IPS-20b (cell line): Measurements from ENCODE around the gene FRA10AC1.

Experiments
- H3K27ac ChIP-seq: one replicate; pipeline ENCODE4 v1.5.1; 2013; ENCODE audit warnings: low read length
- H3K27me3 ChIP-seq: 2 replicates; pipeline ENCODE4 v1.6.1; 2013; ENCODE audit warnings: mild to moderate bottlenecking, low read length, inconsistent platforms; ENCODE audit not compliant: insufficient read depth
- H3K36me3 ChIP-seq: 2 replicates; pipeline ENCODE4 v1.6.1; 2013; ENCODE audit warnings: low read depth, mild to moderate bottlenecking, inconsistent platforms, low read length, moderate library complexity; ENCODE audit not compliant: insufficient read depth
- H3K4me1 ChIP-seq: 2 replicates; pipeline ENCODE4 v1.6.1; 2013; ENCODE audit warnings: mild to moderate bottlenecking, control low read depth, inconsistent platforms, low read length, moderate library complexity; ENCODE audit not compliant: insufficient read depth
- H3K4me3 ChIP-seq: 2 replicates; pipeline ENCODE4 v1.5.1; 2013; ENCODE audit warnings: mild to moderate bottlenecking, low read length, inconsistent platforms
- H3K9ac ChIP-seq: 2 replicates; pipeline ENCODE4 v1.6.1; 2013; ENCODE audit warnings: low read depth, mild to moderate bottlenecking, inconsistent platforms, low read length, moderate library complexity
- H3K9me3 ChIP-seq: 2 replicates; pipeline ENCODE4 v1.6.1; 2013; ENCODE audit warnings: mild to moderate bottlenecking, low read depth, low read length, inconsistent platforms; ENCODE audit not compliant: insufficient read depth

The FRA10AC1 gene, protein sequence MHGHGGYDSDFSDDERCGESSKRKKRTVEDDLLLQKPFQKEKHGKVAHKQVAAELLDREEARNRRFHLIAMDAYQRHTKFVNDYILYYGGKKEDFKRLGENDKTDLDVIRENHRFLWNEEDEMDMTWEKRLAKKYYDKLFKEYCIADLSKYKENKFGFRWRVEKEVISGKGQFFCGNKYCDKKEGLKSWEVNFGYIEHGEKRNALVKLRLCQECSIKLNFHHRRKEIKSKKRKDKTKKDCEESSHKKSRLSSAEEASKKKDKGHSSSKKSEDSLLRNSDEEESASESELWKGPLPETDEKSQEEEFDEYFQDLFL

DNA sequence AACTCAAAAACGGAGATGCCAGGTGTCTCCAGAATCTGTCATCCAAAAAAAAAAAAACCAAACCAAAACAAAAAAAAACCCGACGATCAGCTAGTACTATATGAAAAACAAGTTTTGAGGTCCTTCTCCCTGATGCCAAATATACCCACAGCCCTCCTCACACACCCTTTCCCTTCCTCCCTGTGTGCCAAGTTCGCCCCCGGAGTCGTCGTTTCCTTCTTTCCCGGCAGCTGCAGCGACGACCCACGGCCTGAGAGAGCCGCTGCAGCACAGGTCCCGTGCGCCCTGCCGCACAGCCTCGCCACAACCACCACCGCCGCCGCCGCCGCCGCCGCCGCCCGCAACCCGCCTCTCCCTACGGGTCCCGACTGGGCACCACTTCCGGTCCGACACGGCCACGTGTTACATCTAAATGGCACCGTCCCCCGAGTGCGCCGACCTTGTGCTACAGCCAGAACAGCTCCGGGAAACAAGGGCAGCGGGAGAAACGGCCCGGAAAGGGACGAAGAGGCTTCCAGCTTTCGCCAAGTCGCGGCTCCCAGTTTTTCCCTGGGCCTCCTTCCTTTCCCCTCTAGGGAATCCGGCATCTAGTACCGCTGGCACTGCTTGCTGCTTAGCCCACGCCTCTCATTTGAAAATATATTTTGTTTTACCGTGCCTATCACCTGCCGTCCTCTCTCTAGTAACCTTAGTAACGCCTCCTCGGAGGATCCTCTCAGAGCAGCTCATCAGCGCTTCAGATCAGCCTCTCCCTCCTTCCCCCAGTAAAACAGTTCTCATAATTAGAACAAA is at the start of gene FRA10AC1:
Gene FRA10AC1 (minus strand): TSS at position 383 of the 792 bp plus-strand sequence. CDS start 2,486 bp downstream, outside the sequence.
- Histone ChIP-seq H3K9ac (peak within 1 kb of the TSS; percentile 93), H3K27me3 (no peaks in the 10 kb centered on the region), H3K27ac (peak within 1 kb of the TSS; percentile 73), H3K4me1 (peaks cover 5% of the 10 kb centered on the region), H3K9me3 (no peaks in the 10 kb centered on the region), H3K4me3 (peak within 1 kb of the TSS; percentile 82), H3K36me3 (peaks cover 18% of the 10 kb centered on the region)

DNA sequence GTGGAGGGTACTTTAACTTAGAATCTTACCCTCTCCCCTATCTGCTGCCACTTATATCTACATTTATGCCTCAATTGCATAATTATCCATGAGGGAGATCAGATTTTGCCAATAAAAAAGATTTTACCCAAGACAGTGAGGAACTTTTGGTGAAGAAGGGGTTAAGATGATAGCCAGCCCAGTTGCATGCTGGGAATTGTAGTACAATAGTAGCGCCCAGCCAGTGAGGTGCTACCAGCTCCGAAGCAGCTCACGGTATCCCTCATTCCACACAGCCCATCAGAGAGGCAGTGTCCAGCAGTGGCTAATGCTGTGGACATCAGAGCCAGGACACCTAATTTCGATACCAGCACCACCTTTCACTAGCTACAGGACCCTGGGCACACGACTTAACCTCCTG is 49.4 kb upstream of the FRA10AC1 start:
- Histone ChIP-seq H3K4me3 (peak overlapping the region; percentile 52), H3K9me3 (no peaks in the 10 kb centered on the region), H3K36me3 (no peaks in the 10 kb centered on the region), H3K27ac (no peak overlapping the region), H3K27me3 (peaks cover 11% of the 10 kb centered on the region; the same call in 1 of the 2 replicates), H3K9ac (no peak overlapping the region; the same call in 1 of the 2 replicates), H3K4me1 (peaks cover 42% of the 10 kb centered on the region)

DNA sequence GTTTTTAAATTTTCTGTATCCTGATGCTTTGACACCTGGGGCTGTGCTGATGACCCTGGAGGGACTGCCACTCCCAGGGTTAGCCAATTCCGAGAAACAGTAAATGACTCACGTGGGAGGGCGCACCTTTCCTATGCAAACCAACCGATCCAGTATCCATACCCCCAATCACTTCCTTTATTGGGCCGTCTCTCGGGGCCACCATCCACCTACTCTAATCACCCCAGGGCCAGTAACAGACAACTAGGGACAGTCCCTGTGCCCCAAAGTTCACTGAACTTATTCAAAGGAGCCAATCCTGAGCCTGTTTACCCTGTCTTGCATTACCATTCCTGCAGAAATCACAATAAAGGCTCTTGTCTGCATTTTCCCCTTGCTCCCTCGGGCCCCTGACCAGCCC is 48.7 kb upstream of the FRA10AC1 start:
- Histone ChIP-seq H3K4me3 (no peak overlapping the region), H3K36me3 (no peaks in the 10 kb centered on the region), H3K9ac (no peak overlapping the region; the same call in 1 of the 2 replicates), H3K27me3 (peaks cover 4% of the 10 kb centered on the region; the same call in 1 of the 2 replicates), H3K27ac (no peak overlapping the region), H3K9me3 (no peaks in the 10 kb centered on the region), H3K4me1 (peaks cover 39% of the 10 kb centered on the region)

DNA sequence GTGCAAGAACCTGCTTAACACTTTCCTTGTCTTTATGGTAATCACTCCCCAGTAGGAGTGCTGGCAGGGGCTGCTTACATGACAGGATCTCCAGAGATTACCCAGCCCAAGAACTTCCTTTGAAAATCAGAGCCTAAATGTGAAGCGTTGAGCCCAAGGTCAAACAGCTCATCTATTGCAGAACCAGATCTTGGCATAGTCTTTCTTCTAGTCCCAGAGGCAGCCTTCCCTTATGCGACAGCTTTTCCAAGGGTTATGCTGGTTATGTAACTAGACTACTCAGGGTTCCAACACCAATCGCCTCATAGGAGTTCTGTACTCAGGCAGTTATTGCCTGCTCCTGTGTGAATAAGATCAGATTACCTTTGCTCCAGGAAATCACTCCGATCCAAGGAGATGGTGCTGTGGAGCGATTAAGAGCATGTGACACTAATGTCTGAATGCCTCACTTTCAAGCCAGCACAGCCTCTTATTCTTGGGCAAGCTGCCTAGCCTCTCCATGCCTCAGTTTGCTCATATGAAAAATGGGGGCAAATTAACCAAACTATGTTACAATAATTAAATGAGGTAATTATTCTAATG is 46.9 kb upstream of the FRA10AC1 start:
- H3K4me1 ChIP-seq = peaks cover 41% of the 10 kb centered on the region
- H3K27me3 ChIP-seq = no peaks in the 10 kb centered on the region
- H3K4me3 ChIP-seq = peak overlapping the region; percentile 53
- H3K36me3 ChIP-seq = no peaks in the 10 kb centered on the region
- H3K9me3 ChIP-seq = no peaks in the 10 kb centered on the region
- peak overlapping the region; percentile 48 for H3K27ac ChIP-seq
- H3K9ac ChIP-seq = 0 out of 2 replicates have a peak overlapping the region, but pooled peaks have one; percentile 43

DNA sequence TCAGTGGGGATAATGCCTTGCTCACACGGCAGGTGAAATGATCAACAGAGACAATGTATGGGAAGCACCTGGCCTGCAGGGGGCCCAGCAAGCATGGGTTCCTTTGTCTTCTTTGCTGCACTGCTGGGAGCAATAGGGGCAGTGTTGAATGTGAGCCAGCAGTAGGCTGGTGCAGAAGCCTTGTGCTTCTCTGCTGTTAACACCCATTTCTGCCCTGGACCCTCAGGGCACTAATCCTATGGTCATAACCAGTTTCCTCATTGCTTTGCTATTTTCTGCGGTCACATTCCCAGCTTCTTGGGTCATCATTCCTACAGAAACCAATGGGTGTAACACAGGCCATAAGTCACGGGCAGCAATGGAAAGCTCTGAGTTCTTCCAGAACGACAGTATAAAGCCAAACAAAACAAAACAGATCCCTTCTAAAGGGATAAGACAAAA is 44.5 kb upstream of the FRA10AC1 start:
- Histone ChIP-seq H3K9ac (peak overlapping the region; percentile 14; the same call in 1 of the 2 replicates), H3K27me3 (no peaks in the 10 kb centered on the region), H3K4me1 (peaks cover 41% of the 10 kb centered on the region), H3K27ac (no peak overlapping the region), H3K36me3 (no peaks in the 10 kb centered on the region), H3K4me3 (no peak overlapping the region), H3K9me3 (no peaks in the 10 kb centered on the region)

DNA sequence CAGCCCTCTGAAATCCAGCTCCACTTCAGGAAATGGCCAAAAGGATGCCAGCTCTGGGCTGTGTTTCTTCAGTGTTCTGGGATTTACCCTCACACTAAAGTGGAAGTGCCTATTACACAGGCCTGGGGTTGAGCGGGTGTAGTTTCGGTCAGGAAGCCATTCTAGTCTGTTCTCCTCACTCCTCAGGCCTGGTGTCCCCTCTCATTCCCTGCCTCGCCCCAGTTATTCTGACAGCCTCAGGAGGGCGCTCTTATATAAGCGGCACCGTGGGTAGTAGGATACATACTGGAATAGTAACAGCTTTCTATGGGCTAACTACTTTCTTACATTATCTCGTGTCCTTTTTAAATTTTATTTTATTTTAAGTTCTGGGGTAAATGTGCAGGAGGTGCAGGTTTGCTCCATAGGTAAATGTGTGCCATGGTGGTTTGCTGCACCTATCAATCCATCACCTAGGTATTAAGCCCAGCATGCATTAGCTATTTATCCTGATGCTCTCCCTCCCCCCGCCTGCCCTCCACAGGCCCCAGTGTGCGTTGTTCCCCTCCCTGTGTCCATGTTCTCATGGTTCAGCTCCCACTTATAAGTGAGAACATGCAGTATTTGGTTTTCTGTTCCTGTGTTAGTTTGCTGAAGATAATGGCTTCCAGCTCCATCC is 43.1 kb upstream of the FRA10AC1 start:
- Histone ChIP-seq H3K27me3 (no peaks in the 10 kb centered on the region), H3K27ac (no peak overlapping the region), H3K9ac (no peak overlapping the region), H3K36me3 (no peaks in the 10 kb centered on the region), H3K9me3 (no peaks in the 10 kb centered on the region), H3K4me1 (peaks cover 29% of the 10 kb centered on the region), H3K4me3 (no peak overlapping the region)

DNA sequence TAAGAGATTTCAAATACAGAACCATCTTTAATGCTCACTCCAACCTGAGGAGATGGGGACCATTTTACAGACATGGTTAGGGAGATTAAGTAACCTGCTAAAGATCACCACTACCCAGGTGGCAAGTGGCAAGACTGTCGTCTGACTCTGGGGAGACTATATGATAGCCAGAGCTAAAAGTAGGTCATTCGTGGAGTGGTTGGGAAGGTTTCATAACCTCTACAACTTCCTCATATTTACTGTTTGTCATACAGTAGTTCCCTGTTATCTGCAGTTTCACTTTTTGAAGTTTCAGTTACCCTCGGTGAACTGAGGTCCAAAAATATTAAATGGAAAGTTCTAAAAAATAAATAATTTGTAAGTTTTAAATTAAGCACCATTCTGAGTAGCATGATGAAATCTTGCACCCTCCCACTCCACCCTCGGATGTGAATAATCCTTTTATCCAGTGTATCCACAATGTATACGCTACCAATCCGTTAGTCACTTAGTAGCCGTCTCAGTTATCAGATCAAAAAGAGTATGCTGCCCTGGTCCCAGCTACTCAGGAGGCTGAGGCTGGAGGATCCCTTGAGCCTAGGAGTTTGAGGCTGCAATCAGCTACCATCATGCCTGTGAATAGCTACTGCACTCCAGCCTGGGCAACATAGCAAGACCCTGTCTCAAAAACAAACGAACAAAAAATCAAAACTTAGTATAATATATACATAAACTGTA is 40.4 kb upstream of the FRA10AC1 start:
- peaks cover 6% of the 10 kb centered on the region; the same call in 1 of the 2 replicates for H3K4me1 ChIP-seq
- no peaks in the 10 kb centered on the region for H3K27me3 ChIP-seq
- H3K9me3 ChIP-seq = no peaks in the 10 kb centered on the region
- no peak overlapping the region for H3K9ac ChIP-seq
- H3K4me3 ChIP-seq = no peak overlapping the region
- H3K27ac ChIP-seq = no peak overlapping the region
- H3K36me3 ChIP-seq = no peaks in the 10 kb centered on the region

DNA sequence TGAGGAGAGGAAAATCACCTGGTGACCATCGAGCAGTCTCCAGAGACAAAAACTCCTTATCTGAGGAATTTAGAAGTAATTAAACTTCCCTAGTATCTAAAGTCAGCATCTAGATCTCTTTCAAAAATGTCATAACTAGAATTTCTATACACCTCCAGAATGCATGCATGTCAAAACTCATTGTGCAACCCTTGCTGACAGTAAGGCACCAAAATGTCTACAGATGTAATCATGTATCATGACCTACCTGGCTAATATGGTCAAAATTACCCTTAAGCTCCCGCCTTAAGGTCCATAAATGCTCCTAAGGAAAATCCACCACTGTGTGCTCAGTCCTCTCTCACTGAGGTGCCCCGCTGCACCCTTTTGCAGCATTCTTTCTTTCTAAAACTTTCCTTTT is 39.0 kb upstream of the FRA10AC1 start:
- no peaks in the 10 kb centered on the region for H3K27me3 ChIP-seq
- no peak overlapping the region for H3K27ac ChIP-seq
- H3K9me3 ChIP-seq = no peaks in the 10 kb centered on the region
- peaks cover 2% of the 10 kb centered on the region; the same call in 1 of the 2 replicates for H3K4me1 ChIP-seq
- no peak overlapping the region for H3K4me3 ChIP-seq
- H3K9ac ChIP-seq = no peak overlapping the region
- no peaks in the 10 kb centered on the region for H3K36me3 ChIP-seq

DNA sequence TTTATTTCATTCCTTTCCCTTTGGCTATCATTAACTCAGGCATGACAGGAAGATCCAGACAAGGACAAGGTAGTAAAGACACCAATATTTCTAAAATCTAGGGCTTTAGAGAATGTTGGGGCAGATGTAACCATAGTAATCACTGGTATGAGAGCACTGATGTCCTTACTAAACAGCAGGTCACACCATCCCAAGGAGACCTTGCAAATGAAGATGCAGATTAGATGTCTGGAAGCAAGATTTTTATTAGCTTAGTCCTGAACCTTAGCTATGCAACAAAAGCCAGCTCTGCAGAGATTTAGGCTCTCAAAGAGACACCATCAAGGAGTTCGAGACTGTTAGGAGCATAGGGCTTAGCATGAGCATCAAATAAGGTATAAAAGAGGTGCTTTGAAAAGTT is 23.6 kb upstream of the FRA10AC1 start:
- H3K27me3 ChIP-seq = peaks cover 4% of the 10 kb centered on the region; the same call in 1 of the 2 replicates
- no peak overlapping the region for H3K27ac ChIP-seq
- H3K9ac ChIP-seq = no peak overlapping the region
- no peak overlapping the region for H3K4me3 ChIP-seq
- H3K4me1 ChIP-seq = no peaks in the 10 kb centered on the region
- H3K9me3 ChIP-seq = no peaks in the 10 kb centered on the region
- H3K36me3 ChIP-seq = no peaks in the 10 kb centered on the region

DNA sequence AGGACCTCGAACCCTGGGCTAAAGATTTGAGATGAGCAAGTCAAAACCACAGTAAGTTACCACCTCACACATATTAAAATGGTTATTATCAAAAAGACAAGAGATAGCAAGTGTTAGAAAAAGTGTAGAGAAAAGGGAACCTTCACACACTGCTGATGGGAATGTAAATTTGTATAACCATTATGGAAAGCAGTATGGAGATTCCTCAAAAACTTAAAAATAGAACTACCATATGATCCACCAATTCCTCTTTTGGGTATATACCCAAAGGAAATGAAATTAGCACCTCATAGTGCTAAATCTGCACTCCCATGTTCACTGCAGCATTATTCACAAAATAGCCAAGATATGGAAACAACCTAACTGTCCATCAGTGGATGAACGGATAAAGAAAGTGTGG is 20.8 kb upstream of the FRA10AC1 start:
- Histone ChIP-seq H3K27me3 (peaks cover 4% of the 10 kb centered on the region; the same call in 1 of the 2 replicates), H3K27ac (no peak overlapping the region), H3K9ac (no peak overlapping the region), H3K9me3 (no peaks in the 10 kb centered on the region), H3K4me1 (peaks cover 11% of the 10 kb centered on the region; the same call in 1 of the 2 replicates), H3K4me3 (no peak overlapping the region), H3K36me3 (no peaks in the 10 kb centered on the region)
